Measurements from ENCODE around the gene PLCL1.

GRCh38 chr2:198162276-198162675 lies 357.9 kb downstream of the PLCL1 start:
- no peak for TF ChIP-seq CTCF (conservative IDR thresholded peaks at IDR 0.05)
- no peak for TF ChIP-seq ZFX (IDR thresholded peaks at IDR 0.05)
